GM18505 (cell line): ENCODE results near the gene RHO.
"Not testable (repeated sequence)": the region's sequence is repeated elsewhere in the genome, so short reads cannot be mapped to it uniquely, and the experiment has no call there.

Experiments
- ATAC-seq: cut with Tn5 transposase; IDR thresholded peaks from one replicate; pipeline ENCODE4 v1.9.1; 2021; ENCODE audit not compliant: unreplicated experiment
- POLR2A ChIP-seq: IDR thresholded peaks from 4 replicates; pipeline ENCODE4 v1.6.1; 2011; ENCODE audit warnings: borderline replicate concordance; ENCODE audit not compliant: insufficient read depth, insufficient read length; ENCODE audit errors: extremely low read depth

RHO gene

DNA sequence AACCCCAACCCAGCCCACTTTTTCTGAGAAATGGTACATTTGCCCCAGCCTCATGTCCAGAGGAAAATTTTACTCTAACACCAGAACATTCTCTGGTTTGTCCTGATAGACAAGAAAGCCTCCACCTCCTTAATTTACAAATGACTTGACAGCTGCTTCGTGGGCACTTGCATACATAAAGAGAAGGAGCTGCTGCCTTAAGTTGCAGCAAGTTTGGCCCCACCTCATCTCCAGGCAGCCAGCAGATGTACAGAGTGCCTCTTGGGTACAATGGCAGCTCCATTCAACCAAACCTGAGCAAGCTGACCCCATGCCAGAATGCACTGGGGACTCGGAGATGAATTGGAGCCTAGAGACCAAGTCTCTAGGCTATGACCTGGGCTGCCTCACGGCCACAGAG lies 8.4 kb downstream of the RHO start:
- no peak for ATAC-seq

DNA sequence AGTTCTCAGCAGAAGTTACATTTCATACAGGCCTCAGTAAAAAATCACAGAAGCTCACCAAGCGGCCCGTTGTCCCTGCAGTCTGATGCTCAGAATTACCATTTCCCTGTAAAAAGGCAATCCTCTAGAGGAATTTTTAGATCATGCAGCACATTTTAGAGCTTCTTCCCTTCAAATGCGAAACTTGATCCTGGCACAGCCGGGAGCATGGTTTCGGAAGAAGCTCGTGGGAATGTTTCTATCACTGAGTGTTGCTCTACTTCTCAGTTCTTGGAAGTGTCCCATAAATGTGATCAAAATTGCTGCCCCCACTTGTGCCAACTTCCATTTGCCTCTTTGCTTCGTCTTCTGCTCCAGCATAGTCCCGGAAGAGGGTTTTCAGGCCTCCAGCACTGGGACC lies 10.8 kb downstream of the RHO start:
- no peak for TF ChIP-seq POLR2A
- no peak for ATAC-seq

More for the DNA sequence above, 8.4 kb downstream of the RHO start:
- TF ChIP-seq POLR2A = no peak

DNA sequence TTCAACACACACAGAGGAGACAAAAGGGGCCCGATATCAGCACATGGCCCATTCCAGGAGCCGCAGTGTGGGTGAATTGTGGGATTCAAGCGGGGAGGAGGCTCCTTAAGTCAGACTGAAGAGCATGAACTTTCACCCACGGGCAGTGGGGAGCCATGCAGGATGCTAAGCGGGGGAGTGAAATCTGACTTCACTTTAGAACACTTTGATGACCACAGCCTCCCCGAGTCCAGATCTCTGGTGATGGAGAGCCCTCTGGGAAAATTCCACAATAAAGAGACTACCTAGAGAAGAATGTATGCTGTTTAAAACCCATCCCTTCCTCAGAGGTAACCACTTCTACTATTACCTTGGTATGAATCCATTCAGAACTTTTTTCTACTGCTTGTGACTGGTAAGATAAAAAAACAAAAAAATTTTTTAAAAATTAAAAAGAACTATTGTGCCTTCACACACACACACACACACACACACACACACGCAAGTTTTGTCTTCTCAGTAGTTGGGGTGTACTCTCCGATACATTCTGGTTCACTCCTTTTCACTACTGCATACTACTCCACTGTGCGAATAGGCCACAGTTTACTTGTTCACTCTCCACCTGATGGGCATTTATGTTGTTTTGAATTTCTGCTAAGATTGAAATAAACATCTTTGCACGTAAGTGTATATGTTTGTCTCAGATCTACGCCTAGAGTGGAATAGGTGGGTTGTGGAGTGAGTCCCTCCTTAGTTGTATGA lies 12.5 kb downstream of the RHO start:
- ATAC-seq = no peak
- TF ChIP-seq POLR2A = no peak

DNA sequence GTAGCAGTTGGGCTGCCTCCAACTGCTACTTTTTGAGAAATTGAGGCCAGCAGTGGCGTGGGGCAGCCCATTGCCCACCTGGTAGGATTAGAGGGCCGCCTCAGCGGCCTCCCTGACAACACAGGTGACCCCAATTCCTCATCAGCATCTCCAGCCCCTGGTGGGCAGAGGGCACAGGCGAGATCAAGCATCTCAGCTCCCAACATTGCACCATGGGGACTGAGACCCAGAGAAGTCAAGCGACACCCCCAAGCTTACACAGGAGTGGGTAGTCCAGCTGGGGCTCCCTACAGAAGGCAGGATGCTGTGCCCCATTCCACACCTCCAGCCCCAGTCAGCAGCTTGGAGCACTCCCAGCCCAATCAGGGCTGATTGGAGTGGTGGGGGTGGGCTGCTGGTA lies 14.3 kb downstream of the RHO start:
- no peak for TF ChIP-seq POLR2A
- no peak for ATAC-seq

DNA sequence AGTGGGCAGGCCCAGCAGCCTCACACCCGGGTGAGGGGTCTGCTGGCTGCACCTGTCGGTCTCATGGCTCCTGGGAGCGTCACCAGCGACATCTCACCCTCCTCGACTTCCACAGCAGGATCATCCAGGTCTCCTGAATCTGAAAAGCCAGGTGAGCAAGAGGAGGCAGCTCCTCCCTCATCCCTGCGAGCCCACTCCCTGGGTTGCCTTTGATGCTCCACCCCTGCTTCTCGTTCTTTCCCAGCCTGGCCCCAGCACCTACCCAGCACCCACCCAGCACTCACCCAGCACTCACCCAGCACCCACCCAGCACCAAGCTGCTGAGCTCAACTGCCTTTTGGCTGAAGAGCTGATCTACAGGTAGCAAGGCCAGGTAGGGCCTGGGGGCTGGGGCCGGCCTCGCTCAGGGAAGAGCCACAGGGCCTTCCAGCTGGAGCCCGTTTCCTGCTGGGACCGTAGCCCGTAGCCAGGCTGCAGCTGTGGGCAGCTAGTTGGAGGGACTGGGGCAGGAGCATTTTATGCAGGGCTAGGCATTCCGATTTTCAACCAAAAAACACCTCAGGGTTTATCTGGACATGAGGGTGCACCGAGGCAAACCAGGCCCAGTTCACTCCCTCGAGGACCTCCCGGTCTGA lies 14.8 kb downstream of the RHO start, which contains the start of gene H1-8:
Gene H1-8, plus strand, starts transcription at position 20 of the 635 bp plus-strand sequence. Its CDS starts 44 bp downstream, at position 64.
- no peak for TF ChIP-seq POLR2A
- no peak for ATAC-seq

DNA sequence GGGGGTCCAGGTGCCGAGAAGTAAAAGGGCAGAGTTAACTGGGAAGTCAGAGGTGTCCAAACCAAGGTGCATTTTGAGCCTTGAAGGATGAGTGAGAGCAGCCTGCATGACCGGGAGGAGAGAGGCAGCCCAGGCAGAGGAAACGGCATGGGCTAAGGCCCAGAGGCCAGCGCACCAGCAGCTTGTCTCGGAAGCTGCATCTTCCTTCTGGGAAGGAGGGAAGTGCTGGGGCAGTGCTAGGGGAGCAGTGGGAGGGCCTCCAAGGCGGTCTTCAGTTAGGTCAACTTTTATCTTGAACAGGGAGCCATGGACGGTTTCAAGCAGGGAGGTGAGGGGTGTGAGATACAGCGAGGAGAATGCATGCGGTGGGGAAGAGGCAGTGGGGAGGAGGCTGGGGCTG lies 15.6 kb downstream of the RHO start:
- no peak for ATAC-seq
- TF ChIP-seq POLR2A = no peak

DNA sequence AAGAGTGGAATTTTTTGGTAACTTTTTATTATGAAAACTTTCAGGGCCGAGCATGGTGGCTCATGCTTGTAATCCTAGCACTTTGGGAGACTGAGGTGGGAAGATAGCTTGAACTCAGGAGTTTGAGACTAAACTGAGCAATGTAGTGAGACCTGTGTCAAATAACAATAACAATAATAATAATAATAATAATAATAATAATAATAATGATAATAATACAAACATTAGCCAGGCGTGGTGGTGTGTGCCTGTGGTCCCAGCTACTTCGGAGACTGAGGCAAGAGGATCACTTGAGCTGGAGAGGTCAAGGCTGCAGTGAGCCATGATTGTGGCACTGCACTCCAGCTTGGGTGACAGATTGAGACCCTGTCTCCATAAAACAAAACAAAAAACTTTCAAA lies 17.5 kb downstream of the RHO start:
- not testable (repeated sequence) for ATAC-seq

DNA sequence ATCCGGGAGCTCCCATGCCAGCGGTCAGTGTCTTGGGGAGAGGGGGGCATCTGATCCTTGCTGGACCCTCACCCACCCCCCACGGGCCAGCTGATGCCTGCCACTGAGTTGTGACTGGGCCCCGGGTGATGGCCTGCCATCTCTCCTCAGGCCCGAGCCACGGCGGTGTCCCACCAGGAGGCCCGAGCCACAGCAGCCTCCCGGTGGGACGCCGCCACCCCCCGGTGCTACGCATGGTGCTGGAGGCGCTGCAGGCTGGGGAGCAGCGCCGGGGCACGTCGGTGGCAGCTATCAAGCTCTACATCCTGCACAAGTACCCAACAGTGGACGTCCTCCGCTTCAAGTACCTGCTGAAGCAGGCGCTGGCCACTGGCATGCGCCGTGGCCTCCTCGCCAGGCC lies 18.8 kb downstream of the RHO start:
- ATAC-seq = no peak
- no peak for TF ChIP-seq POLR2A

DNA sequence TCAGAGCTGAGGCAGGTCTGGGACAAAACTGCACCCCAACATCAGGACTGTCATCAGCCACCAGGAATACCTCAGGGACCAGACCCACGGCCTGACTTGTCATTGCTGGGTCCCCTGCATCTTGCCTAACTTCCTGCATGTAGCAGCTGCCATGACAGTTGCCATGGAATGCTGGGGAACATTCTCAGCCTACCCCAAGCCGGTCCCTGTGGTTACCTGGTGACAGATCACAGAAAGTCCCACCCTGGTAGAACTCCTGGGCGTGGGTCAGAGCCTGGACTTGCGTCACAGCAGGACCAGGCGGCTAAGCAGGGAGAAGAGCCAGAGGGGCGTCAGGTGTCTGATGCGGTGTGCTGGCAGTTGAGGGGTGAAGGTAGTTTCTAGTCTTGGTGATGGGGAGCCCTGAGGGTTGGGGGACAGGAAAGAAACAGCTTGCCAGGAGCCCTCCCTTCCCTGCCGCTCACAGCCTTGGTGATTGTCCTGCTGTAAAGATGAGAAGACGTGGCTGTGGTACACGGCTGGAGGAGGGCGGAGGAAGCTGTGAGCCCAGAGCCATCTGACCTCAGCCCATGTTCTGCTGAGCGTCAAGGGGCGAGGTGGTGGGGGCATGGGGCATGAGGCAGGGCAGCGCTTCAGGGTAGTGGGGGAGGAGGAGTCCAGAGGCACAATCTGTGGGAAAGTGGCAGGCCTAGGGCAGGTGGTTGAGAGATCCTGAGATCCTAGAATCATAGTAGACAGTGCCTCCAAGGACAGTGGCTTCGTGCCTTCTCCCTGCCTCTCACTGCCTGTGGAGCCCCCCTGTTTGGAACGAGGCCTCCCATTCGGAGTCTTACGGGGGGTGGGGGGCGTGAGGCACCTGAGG lies 19.9 kb downstream of the RHO start:
- no peak for TF ChIP-seq POLR2A
- no peak for ATAC-seq

DNA sequence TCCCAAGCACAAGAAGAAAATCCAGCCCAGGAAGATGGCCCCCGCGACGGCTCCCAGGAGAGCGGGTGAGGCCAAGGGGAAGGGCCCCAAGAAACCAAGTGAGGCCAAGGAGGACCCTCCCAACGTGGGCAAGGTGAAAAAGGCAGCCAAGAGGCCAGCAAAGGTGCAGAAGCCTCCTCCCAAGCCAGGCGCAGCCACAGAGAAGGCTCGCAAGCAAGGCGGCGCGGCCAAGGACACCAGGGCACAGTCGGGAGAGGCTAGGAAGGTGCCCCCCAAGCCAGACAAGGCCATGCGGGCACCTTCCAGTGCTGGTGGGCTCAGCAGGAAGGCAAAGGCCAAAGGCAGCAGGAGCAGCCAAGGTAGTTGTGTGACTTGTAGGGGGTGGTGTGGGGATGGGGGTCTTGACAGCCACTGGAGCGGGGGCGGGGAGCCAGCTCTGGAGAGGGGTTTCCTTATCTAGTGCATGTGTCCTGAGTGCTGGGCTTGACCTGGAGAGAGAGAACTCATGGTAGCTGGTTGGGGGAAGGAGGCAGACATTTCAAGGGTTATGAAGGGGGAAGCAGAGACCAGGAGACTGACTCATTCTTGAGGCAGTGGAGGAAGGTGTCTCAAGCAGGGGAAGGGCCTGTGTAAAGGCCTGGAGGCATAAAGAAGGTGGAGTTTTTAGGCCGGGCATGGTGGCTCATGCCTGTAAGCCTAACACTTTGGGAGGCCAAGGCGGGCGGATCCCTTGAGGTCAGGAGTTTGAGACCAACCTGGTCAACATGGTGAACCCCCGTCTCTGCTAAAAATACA lies 20.8 kb downstream of the RHO start:
- no peak for TF ChIP-seq POLR2A
- no peak for ATAC-seq

DNA sequence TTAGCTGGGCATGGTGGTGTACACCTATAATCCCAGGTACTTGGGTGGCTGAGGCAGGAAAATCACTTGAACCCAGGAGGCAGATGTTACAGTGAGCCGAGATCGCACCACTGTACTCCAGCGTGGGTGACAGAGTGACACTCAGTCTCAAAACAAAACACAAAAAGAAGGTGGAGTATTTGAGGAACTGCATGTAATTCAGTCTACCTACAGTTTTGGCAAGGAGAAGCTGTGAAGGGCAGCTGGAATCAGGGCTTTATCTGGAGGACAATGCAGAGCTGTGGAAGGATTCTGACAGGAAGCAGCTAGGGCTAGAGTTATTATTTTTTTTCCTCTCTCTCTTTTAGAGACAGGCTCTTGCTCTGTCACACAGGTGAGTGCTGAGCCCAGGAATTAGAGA lies 21.4 kb downstream of the RHO start:
- no peak for ATAC-seq
- no peak for TF ChIP-seq POLR2A

DNA sequence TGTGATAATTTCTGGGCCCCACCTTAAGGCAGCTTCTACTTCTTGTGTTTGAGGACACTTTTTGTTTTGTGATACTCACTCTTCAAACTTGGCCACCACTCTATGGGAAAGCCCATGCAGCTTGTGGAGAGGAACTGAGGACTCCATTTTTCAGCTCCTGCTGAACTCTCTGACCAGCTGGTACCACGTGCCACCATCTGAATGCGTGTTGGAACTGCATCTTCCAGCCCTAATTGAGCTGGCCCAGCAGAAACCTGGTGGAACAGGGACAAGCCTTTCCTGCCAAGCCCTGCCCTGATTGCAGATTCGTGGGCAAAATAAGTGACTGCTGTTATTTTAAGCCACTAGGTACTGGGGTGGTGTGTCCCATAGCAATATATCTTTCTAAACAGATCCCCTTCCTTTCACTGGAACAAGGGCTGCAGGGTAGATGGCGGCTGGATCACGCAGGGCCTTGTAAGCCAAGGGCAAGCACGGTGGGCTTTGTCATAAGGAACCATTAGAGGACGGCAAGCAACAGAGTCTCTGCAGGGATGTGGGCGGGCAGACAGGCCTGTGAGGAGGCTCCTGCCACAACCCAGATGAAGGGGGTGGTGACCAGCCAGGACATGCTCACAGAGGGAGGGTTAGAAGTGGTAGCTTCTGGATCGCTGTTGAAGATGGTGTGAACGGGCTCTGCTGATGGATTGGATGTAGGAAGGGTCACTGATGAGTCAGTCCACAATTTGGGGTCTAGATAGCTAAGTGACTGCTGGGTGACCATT lies 24.0 kb downstream of the RHO start:
- TF ChIP-seq POLR2A = no peak
- ATAC-seq = no peak
